ENCODE data around the gene MICU1.
"Not testable (repeated sequence)": the region's sequence is repeated elsewhere in the genome, so short reads cannot be mapped to it uniquely, and the experiment has no call there.

The MICU1 gene

GRCh38 chr10:72561745-72562166, 64.1 kb downstream of the MICU1 start:
- DNase-seq (ENCODE audit: low spot score), result no peak

GRCh38 chr10:72557362-72557761, 68.5 kb downstream of the MICU1 start:
- DNase-seq (ENCODE audit: low spot score), result no peak

- no peak for DNase-seq (ENCODE audit: low spot score)
Measured at GRCh38 chr10:72552857-72553256, 73.0 kb downstream of the MICU1 start.

DNA sequence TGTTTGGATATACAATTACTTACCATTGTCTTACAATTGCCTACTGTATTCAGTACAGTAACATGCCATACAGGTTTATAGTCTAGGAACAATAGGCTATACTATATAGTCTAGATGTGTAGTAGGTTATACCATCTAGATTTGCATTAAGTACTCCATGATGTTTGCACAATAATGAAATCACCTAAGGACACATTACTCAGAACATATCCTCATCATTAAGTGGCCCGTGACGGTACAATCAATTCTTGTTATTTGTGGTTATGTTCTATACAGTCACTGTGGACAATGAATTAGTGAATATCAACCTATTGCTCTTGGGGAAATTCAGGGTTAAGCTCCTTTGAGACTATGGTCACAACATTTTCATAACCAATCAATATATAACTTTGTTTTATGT, 75.6 kb downstream of the MICU1 start:
- DNase-seq (ENCODE audit: low spot score), result no peak

DNA sequence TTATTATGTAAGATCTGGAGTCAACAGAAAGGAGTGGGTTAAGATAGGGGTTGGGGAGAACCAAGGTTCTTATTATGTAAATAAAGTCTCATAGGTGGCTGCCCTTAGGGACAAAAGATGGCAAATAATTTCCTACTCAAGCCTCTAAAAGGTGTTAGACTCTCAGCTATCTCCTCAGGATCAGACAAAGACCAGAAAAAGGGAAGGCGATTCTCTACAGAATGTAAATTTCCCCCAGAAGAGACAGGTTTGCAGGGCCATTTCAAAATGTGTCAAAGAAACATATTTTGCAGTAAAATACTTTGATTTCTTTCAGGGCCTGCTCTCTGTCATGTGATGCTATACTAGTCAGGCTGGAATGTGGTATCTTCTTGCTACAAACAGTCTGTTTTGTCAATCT, 80.3 kb downstream of the MICU1 start:
- no peak for DNase-seq (ENCODE audit: low spot score)

- DNase-seq (ENCODE audit: low spot score), result not testable (repeated sequence)
Measured at GRCh38 chr10:72543855-72544254, 82.0 kb downstream of the MICU1 start.

DNA sequence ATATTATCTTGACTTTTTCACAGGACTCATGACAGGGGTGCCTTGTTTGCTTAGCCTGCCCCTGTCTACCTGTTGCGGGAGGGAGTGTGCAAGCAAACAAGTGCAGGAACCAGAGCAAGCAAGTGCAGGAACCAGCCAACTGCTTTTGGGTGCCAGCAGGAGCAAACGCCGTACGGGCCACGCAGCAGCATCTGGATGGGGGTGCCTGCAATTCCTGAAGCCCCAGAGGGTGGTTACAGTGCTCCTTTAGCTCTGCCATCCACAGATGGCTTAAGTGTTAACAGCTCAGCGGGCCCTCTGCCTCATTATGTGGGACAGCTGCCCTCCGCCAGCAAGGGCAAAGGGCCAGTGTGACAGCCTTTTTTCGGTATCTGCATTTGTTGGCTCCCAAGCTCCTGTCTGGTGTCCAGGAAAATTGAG, 83.5 kb downstream of the MICU1 start:
- DNase-seq (ENCODE audit: low spot score), result no peak

DNA sequence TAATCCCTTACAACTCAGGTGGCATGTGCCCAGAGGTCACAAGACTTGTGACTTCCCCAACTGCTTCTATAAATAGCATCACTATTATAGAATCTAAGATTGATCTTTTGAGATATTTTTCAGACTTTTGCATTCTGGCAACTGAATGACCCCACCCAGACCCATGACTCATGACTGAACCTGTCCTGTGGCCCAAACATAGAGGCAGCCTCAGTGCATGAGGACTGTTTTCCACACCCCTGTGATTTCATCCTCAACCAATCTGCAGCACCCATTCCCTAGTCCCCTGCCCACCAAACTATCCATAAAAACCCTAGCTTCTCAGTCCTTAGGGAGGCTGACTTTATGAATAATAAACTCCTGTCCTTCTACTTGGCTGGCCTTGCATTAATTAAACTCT, 84.5 kb downstream of the MICU1 start:
- DNase-seq (ENCODE audit: low spot score), result no peak

- DNase-seq (ENCODE audit: low spot score), result no peak
Measured at GRCh38 chr10:72540193-72540807, 85.6 kb downstream of the MICU1 start.

DNA sequence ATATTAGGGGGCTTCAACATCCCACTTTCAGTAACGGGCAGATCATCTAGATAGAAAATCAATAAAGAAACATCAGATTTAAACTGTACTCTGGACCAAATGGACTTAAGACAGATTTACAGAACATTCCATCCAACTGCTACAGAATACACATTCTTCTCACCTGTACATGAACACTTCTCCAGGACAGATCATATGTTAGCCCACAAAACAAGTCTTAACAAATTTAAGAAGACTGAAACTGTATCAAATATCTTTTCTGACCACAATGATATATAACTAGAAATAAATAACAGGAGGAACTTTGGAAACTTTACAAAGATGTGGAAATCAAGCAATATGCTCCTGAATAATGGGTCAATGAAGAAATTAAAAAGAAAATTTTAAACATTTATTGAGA, 86.7 kb downstream of the MICU1 start:
- no peak for DNase-seq (ENCODE audit: low spot score)

- DNase-seq (ENCODE audit: low spot score), result no peak
Measured at GRCh38 chr10:72525689-72526088, 100.2 kb downstream of the MICU1 start.

DNA sequence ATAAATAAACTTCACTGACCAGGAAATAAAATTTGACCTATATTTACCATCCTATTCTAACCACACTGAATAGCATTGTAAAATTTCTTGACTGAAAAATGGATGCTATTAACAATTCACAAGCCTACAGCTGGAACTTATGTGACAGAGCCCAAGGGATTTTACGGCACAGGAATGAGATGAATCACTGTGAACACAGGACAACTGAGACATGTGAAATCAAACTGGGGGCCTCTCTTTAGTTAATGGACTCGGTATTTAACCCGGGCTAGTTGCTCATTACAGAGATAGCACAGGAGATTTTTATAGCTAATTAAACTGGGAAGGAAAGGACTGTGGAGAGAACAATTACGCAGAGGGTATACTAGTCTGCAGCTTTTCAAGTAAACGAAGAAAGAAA, 100.6 kb downstream of the MICU1 start:
- no peak for DNase-seq (ENCODE audit: low spot score)

DNA sequence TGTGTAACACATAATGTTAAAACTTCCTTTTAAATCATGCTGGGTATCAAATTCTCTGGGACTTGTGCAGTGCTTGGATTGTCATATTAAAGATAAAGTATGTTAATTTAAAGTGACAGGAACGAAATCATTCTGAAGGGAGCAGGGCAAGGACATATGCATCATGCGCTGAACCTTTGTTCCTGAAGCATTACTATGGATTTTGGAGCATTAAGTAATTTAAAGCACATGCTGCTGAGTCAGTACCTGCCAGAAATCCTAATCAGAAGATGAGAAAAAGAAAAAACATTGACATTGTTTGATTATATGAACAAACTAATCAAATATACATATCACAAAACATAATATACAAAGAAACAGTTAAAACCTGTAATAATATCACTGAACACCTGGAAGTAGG, 101.4 kb downstream of the MICU1 start:
- DNase-seq (ENCODE audit: low spot score), result no peak

- no peak for DNase-seq (ENCODE audit: low spot score)
Measured at GRCh38 chr10:72523932-72524396, 101.9 kb downstream of the MICU1 start.

DNA sequence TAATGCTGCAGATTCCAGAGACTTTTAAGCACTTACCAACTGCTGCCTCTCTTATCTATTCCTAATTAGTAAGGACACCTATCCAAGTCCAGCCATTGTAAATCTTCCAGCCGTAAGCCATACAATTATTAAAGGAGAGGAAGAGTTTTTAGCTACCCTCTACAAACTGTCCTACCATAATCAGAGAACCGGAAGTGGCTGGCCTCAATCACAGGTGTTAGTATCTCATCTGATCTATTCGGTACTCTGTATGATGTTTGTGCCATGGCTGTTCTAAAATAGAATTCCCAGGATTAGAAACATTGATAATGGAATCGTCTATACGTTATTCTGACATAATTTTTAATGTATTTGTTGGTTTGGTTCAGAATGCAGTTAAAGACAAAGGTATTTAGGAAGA, 102.8 kb downstream of the MICU1 start:
- DNase-seq (ENCODE audit: low spot score), result no peak

DNA sequence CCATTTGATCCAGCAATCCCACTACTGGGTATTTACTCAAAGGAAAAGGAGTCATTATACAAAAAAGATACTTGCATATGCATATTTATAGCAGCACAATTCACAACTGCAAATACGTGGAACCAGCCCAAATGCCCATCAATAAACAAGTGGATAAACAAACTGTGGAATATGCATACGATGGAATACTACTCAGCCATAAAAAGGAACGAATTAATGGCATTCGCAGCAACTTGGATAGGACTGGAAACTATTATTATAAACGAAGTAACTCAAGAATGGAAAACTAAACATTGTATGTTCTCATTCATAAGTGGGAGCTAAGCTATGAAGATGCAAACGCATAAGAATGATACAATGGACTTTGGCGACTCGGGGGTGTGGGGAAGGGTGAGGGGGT, 108.6 kb downstream of the MICU1 start:
- DNase-seq (ENCODE audit: low spot score), result no peak

GRCh38 chr10:72515455-72515854, 110.4 kb downstream of the MICU1 start:
- DNase-seq (ENCODE audit: low spot score), result no peak

DNA sequence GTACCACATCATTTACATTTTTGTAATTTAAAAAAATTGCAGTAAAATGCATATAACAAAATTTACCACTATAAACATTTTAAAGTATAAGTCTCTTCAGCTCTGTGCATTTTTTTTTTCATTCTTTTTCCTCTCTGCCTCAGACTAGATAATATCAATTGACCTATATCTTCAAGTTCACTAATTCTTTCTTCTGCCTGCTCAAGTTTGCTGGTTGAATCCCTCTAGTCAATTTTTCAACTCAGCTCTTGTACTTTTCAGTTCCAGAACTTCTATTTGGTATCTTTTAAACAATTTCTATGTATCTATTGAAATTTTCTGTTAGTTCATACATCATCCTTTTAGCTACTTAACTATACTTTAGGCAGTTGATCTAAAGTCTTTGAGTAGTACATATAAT, 112.0 kb downstream of the MICU1 start:
- no peak for DNase-seq (ENCODE audit: low spot score)

DNA sequence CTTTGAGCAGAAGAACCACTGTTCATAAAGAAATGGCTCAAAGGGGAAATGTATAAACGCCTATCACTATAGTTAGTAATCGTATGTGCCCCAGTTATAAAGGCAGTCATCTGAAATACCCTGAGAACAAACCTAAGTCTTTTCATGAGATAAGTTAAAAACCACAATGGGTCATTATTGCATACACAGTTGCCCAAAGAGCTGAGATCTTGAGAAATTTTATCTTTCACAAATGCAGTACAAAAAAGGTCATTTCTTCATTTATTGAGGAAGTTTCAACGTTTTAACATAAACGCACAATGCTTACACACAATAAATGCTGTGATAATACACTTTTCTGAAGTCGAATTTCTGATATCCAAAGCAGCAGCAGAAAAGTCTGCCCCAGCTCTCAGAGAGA, 114.4 kb downstream of the MICU1 start:
- no peak for DNase-seq (ENCODE audit: low spot score)

DNA sequence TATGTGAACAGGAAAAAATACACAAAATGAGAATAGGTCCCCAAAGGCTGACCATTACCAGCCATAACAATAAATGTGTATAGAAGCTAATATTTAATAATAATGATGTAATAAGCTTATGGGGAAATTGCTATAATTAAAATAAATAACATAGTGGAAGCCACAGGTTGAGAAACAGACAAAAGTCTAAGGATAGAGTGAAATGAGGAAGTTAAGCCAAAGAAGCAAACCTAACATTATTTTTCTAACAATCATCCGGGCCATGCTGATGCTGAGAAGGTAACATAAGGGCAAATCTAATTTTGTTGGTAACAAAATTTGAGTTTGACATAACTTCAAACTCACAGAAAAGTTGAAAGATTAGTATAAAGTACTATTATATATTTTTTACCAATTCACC, 115.9 kb downstream of the MICU1 start:
- DNase-seq (ENCODE audit: low spot score), result no peak

GRCh38 chr10:72509206-72509799, 116.6 kb downstream of the MICU1 start:
- DNase-seq (ENCODE audit: low spot score), result no peak

DNA sequence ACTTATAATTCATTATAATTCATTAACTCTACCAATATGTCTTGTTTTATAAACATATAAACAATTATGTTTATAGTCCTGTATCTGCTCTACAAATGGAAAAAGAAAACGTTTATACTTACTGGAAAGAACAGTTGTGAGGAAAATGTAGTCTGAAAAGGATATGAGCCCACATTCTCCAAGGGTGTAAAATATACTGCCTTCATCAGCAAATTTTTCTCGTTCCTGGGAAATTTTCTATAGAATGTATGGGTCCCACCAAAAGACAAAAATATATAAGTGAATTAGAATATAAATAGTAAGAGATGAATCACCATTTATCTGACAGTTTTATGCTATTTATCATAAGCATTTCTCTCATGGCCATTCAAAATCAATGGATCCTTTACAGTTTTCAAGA, 117.8 kb downstream of the MICU1 start:
- DNase-seq (ENCODE audit: low spot score), result no peak

DNA sequence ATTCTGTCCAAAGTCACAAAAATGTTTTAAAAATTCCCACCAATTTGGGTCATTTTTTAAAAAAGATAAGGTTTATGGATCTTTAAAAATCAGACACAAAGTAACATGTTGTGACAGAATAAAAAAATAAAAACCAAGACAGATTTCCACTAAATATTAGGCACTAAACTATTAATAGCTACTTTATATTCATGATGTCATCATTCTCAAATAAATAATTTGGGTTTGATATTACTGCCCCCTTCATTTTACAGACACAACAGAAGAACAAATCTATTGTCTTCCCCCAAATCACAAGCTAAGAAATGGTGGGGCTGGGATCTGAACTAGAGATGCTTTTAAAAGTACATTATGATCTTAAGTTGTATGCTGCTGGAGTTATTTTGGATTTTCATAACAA, 119.4 kb downstream of the MICU1 start:
- DNase-seq (ENCODE audit: low spot score), result no peak

DNA sequence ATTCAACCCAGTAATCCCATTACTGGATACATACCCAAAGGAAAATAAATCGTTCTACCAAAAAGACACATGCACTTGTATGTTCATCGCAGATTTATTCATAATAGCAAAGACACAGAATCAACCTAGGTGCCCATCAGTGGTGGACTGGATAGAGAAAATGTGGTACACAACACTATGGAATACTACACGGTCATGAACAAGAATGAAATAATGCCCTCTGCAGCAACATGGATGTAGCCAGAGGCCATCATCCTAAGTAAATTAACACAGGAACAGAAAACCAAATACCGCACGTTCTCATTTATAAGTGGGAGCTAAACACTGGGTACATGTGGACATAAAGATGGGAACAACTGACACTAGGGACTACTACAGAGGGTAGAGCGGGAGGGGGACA, 120.4 kb downstream of the MICU1 start:
- no peak for DNase-seq (ENCODE audit: low spot score)

Data from SK-N-DZ (cell line).